GM18867 (cell line): ENCODE measurements around the gene AOC3.
"Not testable (repeated sequence)": the region's sequence is repeated elsewhere in the genome, so short reads cannot be mapped to it uniquely, and the experiment has no call there.

Experiments used
- ATAC-seq: cut with Tn5 transposase; IDR thresholded peaks from one replicate; pipeline ENCODE4 v1.9.1; 2021; ENCODE audit warnings: mild to moderate bottlenecking, moderate library complexity; ENCODE audit not compliant: unreplicated experiment

AOC3 gene

GRCh38 chr17:42844271-42844670 lies 6.7 kb upstream of the AOC3 start, which contains the start of gene AOC2:
Gene AOC2 (plus strand): TSS chr17:42844580. CDS start chr17:42844627, 47 bp downstream.
- no peak for ATAC-seq

GRCh38 chr17:42844761-42845555 lies 6.0 kb upstream of the AOC3 start:
- ATAC-seq, result no peak

GRCh38 chr17:42845556-42845917 lies 5.5 kb upstream of the AOC3 start:
- no peak for ATAC-seq

GRCh38 chr17:42845918-42846593 lies 4.9 kb upstream of the AOC3 start:
- no peak for ATAC-seq

GRCh38 chr17:42846594-42847280 lies 4.3 kb upstream of the AOC3 start:
- ATAC-seq, result no peak

- ATAC-seq, result no peak
These were observed 2.9 kb upstream of the AOC3 start for GRCh38 chr17:42848093-42848492.

GRCh38 chr17:42849031-42849430 lies 2.0 kb upstream of the AOC3 start:
- ATAC-seq, result no peak

- ATAC-seq, result no peak
These were observed 1.4 kb upstream of the AOC3 start for GRCh38 chr17:42849451-42850181.

GRCh38 chr17:42851371-42852240 lies 607 bp downstream of the AOC3 start:
- not testable (repeated sequence) for ATAC-seq

- no peak for ATAC-seq
These were observed 1.4 kb downstream of the AOC3 start for GRCh38 chr17:42852351-42852750.

- no peak for ATAC-seq
These were observed 2.0 kb downstream of the AOC3 start for GRCh38 chr17:42853004-42853403.

GRCh38 chr17:42853597-42853967 lies 2.6 kb downstream of the AOC3 start:
- no peak for ATAC-seq

GRCh38 chr17:42853968-42854790 lies 3.2 kb downstream of the AOC3 start:
- no peak for ATAC-seq

- no peak for ATAC-seq
These were observed 4.1 kb downstream of the AOC3 start for GRCh38 chr17:42855048-42855596.

GRCh38 chr17:42856093-42856492 lies 5.1 kb downstream of the AOC3 start:
- not testable (repeated sequence) for ATAC-seq

GRCh38 chr17:42856516-42856915 lies 5.5 kb downstream of the AOC3 start:
- ATAC-seq, result not testable (repeated sequence)

- ATAC-seq, result no peak
These were observed 6.4 kb downstream of the AOC3 start for GRCh38 chr17:42857389-42857788.

GRCh38 chr17:42865638-42866094 lies 14.7 kb downstream of the AOC3 start:
- no peak for ATAC-seq

- no peak for ATAC-seq
These were observed 15.2 kb downstream of the AOC3 start for GRCh38 chr17:42866216-42866615.
